ENCODE measurements around the gene ADAMTSL4. TPM values are rescaled to one million over a fixed set of nuclear protein-coding genes. Genes with fewer than 3 reads are reported as not detected.
A peak's percentile ranks its signal among the peaks of the same experiment; 100 is the strongest.
"Not testable (repeated sequence)": the region's sequence is repeated elsewhere in the genome, so short reads cannot be mapped to it uniquely, and the experiment has no call there.

Gene ADAMTSL4
- total RNA-seq, 1 donor from 2014 or later, result 2.3 TPM

DNA sequence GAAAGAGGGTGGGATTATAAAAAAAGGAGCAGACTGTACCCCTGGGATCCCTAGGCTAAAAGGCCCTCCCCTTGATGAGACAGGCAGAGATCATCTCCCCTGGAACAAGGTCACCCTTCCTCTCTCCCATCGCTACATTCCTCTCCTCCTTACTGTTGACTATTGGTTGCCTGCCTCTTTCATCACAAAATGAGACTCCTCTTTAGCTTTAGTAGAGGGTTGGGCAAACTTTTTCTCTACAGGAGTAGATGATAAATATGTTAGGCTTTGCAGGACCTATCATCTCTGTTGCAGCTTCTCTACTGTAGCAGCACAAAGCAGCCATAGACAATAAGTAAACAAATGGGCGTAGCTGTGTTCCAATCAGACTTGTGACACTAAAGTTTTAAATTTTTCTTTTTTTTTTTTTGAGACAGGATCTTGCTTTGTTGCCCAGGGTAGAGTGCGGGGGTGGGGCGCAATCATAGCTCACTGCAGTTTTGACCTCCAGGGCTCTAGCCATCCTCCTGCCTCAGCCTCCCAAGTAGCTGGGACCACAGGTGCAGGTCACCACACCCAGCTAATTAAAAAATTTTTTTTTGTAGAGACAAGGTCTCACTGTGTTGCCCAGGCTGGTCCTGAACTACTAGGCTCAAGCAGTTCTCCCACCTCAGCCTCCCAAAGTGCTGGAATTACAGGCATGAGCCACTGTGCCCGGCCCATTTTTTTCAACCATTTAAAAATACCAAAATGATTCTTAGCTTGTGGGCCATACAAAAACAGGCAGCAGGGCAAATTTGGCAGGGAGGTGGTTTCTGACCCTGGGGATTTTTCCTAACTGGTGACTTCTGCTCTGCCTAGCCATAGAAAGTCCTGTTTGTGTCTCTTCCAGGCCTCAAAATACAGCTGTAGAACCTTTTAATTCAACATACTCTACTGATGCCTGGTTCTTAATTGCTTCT lies 15.1 kb downstream of the ADAMTSL4 start:
- no peaks in the 10 kb centered on the region for H3K9me3 Mint-ChIP-seq (ENCODE audit: unreplicated experiment)
- peak overlapping the region; percentile 100 for H3K27ac Mint-ChIP-seq (ENCODE audit: unreplicated experiment)
- no peaks in the 10 kb centered on the region for H3K27me3 Mint-ChIP-seq (ENCODE audit: unreplicated experiment)
- DNase-seq (ENCODE audit: extremely low spot score, unreplicated experiment), result no peak
- peaks cover 90% of the 10 kb centered on the region for H3K4me1 Mint-ChIP-seq (ENCODE audit: unreplicated experiment)
- H3K36me3 Mint-ChIP-seq (ENCODE audit: unreplicated experiment), result no peaks in the 10 kb centered on the region
- H3K4me3 Mint-ChIP-seq (ENCODE audit: unreplicated experiment), result peak overlapping the region; percentile 91
- TF ChIP-seq, protein P1, sequence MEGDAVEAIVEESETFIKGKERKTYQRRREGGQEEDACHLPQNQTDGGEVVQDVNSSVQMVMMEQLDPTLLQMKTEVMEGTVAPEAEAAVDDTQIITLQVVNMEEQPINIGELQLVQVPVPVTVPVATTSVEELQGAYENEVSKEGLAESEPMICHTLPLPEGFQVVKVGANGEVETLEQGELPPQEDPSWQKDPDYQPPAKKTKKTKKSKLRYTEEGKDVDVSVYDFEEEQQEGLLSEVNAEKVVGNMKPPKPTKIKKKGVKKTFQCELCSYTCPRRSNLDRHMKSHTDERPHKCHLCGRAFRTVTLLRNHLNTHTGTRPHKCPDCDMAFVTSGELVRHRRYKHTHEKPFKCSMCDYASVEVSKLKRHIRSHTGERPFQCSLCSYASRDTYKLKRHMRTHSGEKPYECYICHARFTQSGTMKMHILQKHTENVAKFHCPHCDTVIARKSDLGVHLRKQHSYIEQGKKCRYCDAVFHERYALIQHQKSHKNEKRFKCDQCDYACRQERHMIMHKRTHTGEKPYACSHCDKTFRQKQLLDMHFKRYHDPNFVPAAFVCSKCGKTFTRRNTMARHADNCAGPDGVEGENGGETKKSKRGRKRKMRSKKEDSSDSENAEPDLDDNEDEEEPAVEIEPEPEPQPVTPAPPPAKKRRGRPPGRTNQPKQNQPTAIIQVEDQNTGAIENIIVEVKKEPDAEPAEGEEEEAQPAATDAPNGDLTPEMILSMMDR (IDR thresholded peaks at IDR 0.05), result no peak

- not testable (repeated sequence) for H3K36me3 Mint-ChIP-seq (ENCODE audit: unreplicated experiment); DNase-seq (ENCODE audit: extremely low spot score, unreplicated experiment); H3K9me3 Mint-ChIP-seq (ENCODE audit: unreplicated experiment); H3K27me3 Mint-ChIP-seq (ENCODE audit: unreplicated experiment)
- Mint-ChIP-seq H3K4me3 (ENCODE audit: unreplicated experiment) (peak overlapping the region; percentile 17), H3K27ac (ENCODE audit: unreplicated experiment) (peak overlapping the region; percentile 100), H3K4me1 (ENCODE audit: unreplicated experiment) (peaks cover 94% of the 10 kb centered on the region)
These were observed 16.2 kb downstream of the ADAMTSL4 start for GRCh38 chr1:150565240-150565991.

- Mint-ChIP-seq H3K36me3 (ENCODE audit: unreplicated experiment) (peaks cover 17% of the 10 kb centered on the region), H3K27me3 (ENCODE audit: unreplicated experiment) (no peaks in the 10 kb centered on the region), H3K9me3 (ENCODE audit: unreplicated experiment) (no peaks in the 10 kb centered on the region), H3K27ac (ENCODE audit: unreplicated experiment) (peak overlapping the region; percentile 97), H3K4me1 (ENCODE audit: unreplicated experiment) (peaks cover 94% of the 10 kb centered on the region), H3K4me3 (ENCODE audit: unreplicated experiment) (peak overlapping the region; percentile 73)
- DNase-seq (ENCODE audit: extremely low spot score, unreplicated experiment), result no peak
- TF ChIP-seq, protein P1 (IDR thresholded peaks at IDR 0.05), result no peak
These were observed 17.6 kb downstream of the ADAMTSL4 start for GRCh38 chr1:150566589-150567340.

DNA sequence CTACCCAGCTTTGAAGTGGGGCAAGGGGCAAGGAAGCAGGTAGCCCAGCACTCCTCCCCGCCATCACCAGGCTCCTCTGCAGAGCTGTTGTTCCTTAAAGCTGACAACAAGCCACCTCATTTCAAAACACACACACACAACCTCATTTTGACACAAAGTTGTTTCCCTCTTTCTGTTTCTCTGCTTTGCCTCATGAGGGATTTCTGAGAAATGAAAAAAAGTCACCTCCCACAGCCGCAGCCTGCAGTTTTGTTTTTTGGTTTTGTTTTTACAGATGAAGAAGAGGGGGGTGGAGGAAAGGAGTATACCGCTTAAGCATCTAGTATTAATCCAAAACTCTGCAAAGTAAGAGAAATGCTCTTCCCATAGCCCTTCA lies 18.1 kb downstream of the ADAMTSL4 start:
- DNase-seq (ENCODE audit: extremely low spot score, unreplicated experiment), result no peak

More for the DNA sequence above, 18.1 kb downstream of the ADAMTSL4 start:
- Mint-ChIP-seq H3K9me3 (ENCODE audit: unreplicated experiment) (no peaks in the 10 kb centered on the region), H3K4me3 (ENCODE audit: unreplicated experiment) (peak overlapping the region; percentile 73), H3K4me1 (ENCODE audit: unreplicated experiment) (peaks cover 93% of the 10 kb centered on the region), H3K27me3 (ENCODE audit: unreplicated experiment) (no peaks in the 10 kb centered on the region), H3K36me3 (ENCODE audit: unreplicated experiment) (peaks cover 18% of the 10 kb centered on the region), H3K27ac (ENCODE audit: unreplicated experiment) (peak overlapping the region; percentile 97)
- TF ChIP-seq, protein P1 (IDR thresholded peaks at IDR 0.05), result no peak

Measured in osteocyte (in vitro differentiated cells).